ENCODE measurements around the gene SGMS2.

GRCh38 chr4:107916623-107917022 is 91.9 kb downstream of the SGMS2 start:
- no peak for TF ChIP-seq EZH2 (IDR thresholded peaks at IDR 0.05)
- TF ChIP-seq, protein P1, sequence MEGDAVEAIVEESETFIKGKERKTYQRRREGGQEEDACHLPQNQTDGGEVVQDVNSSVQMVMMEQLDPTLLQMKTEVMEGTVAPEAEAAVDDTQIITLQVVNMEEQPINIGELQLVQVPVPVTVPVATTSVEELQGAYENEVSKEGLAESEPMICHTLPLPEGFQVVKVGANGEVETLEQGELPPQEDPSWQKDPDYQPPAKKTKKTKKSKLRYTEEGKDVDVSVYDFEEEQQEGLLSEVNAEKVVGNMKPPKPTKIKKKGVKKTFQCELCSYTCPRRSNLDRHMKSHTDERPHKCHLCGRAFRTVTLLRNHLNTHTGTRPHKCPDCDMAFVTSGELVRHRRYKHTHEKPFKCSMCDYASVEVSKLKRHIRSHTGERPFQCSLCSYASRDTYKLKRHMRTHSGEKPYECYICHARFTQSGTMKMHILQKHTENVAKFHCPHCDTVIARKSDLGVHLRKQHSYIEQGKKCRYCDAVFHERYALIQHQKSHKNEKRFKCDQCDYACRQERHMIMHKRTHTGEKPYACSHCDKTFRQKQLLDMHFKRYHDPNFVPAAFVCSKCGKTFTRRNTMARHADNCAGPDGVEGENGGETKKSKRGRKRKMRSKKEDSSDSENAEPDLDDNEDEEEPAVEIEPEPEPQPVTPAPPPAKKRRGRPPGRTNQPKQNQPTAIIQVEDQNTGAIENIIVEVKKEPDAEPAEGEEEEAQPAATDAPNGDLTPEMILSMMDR (IDR thresholded peaks at IDR 0.05): no peak

Measured in neural progenitor cell (in vitro differentiated cells).